Neural cell (in vitro differentiated cells): ENCODE measurements around the gene APOOL.
A peak's percentile ranks its signal among the peaks of the same experiment; 100 is the strongest.

Experiments used
- CTCF ChIP-seq: fragments of 450-650 bp; IDR thresholded peaks from 2 replicates; pipeline ENCODE4 v1.5.1; 2014; ENCODE audit warnings: antibody characterized with exemption, mild to moderate bottlenecking, moderate library complexity; ENCODE audit not compliant: poor library complexity, severe bottlenecking
- EP300 ChIP-seq: fragments of 450-650 bp; conservative IDR thresholded peaks from 2 replicates; pipeline ENCODE4 v1.6.1; 2014; ENCODE audit warnings: antibody characterized with exemption, mild to moderate bottlenecking, moderate library complexity; ENCODE audit not compliant: poor library complexity, severe bottlenecking
- EZH2 ChIP-seq: fragments of 200-600, 300-800 bp; shearing (Covaris generic), sonication (generic); IDR thresholded peaks from 2 replicates; pipeline ENCODE4 v1.6.1; 2014; ENCODE audit warnings: antibody characterized with exemption, low read length, borderline replicate concordance, mild to moderate bottlenecking; ENCODE audit not compliant: insufficient read depth, poor library complexity, severe bottlenecking
- POLR2AphosphoS5 ChIP-seq: IDR thresholded peaks from 2 replicates; pipeline ENCODE4 v1.6.1; 2012
- RAD21 ChIP-seq: fragments of 450-650 bp; conservative IDR thresholded peaks from 2 replicates; pipeline ENCODE4 v1.6.1; 2014; ENCODE audit warnings: antibody characterized with exemption, mild to moderate bottlenecking, moderate library complexity
- REST ChIP-seq: IDR thresholded peaks from 2 replicates; pipeline ENCODE4 v1.6.1; 2012; ENCODE audit warnings: borderline replicate concordance
- SMC3 ChIP-seq: fragments of 450-650 bp; conservative IDR thresholded peaks from 2 replicates; pipeline ENCODE4 v1.6.1; 2014; ENCODE audit warnings: antibody characterized with exemption, mild to moderate bottlenecking, moderate library complexity; ENCODE audit not compliant: poor library complexity
- TAF1 ChIP-seq: IDR thresholded peaks from 2 replicates; pipeline ENCODE4 v1.6.1; 2012; ENCODE audit warnings: low read depth

GRCh38 chrX:85111347-85111746 lies 107.7 kb downstream of the APOOL start:
- TF ChIP-seq CTCF (peak; percentile 66), POLR2AphosphoS5 (no peak), RAD21 (peak; percentile 67), SMC3 (peak; percentile 68), TAF1 (no peak), REST (no peak), EZH2 (no peak), EP300 (no peak)
